Measurements from ENCODE around the gene TNFAIP3. TPM values are rescaled to one million over a fixed set of nuclear protein-coding genes. Genes with fewer than 3 reads are reported as not detected.

The TNFAIP3 gene
- total RNA-seq, 1 donor from 2014 or later, result 56.3 TPM

GRCh38 chr6:137823826-137824555, 43.1 kb upstream of the TNFAIP3 start:
- TF ChIP-seq CTCF (IDR thresholded peaks at IDR 0.05; ENCODE audit: insufficient read depth, low read length, poor library complexity, severe bottlenecking), result no peak
- no peak for DNase-seq (ENCODE audit: low read depth)
- Histone ChIP-seq H3K36me3 (ENCODE audit: control insufficient read depth, insufficient read depth, low read length) (no peaks in the 10 kb centered on the region), H3K4me3 (ENCODE audit: low read depth, low read length) (no peak overlapping the region), H3K27me3 (ENCODE audit: control insufficient read depth, insufficient read depth, low read length) (no peaks in the 10 kb centered on the region)

- DNase-seq (ENCODE audit: low read depth), result no peak
- H3K27me3 ChIP-seq (ENCODE audit: control insufficient read depth, insufficient read depth, low read length), result no peaks in the 10 kb centered on the region
- H3K4me3 ChIP-seq (ENCODE audit: low read depth, low read length), result no peak overlapping the region
- TF ChIP-seq CTCF (IDR thresholded peaks at IDR 0.05; ENCODE audit: insufficient read depth, low read length, poor library complexity, severe bottlenecking), result no peak
- no peaks in the 10 kb centered on the region for H3K36me3 ChIP-seq (ENCODE audit: control insufficient read depth, insufficient read depth, low read length)
Observed at GRCh38 chr6:137824556-137824879, 42.5 kb upstream of the TNFAIP3 start.

GRCh38 chr6:137824896-137825295, 42.2 kb upstream of the TNFAIP3 start:
- H3K4me3 ChIP-seq (ENCODE audit: low read depth, low read length), result no peak overlapping the region
- no peak for TF ChIP-seq CTCF (IDR thresholded peaks at IDR 0.05; ENCODE audit: insufficient read depth, low read length, poor library complexity, severe bottlenecking)
- no peak for DNase-seq (ENCODE audit: low read depth)
- H3K36me3 ChIP-seq (ENCODE audit: control insufficient read depth, insufficient read depth, low read length), result no peaks in the 10 kb centered on the region
- H3K27me3 ChIP-seq (ENCODE audit: control insufficient read depth, insufficient read depth, low read length), result no peaks in the 10 kb centered on the region

- Histone ChIP-seq H3K27me3 (ENCODE audit: control insufficient read depth, insufficient read depth, low read length) (no peaks in the 10 kb centered on the region), H3K4me3 (ENCODE audit: low read depth, low read length) (no peak overlapping the region), H3K36me3 (ENCODE audit: control insufficient read depth, insufficient read depth, low read length) (no peaks in the 10 kb centered on the region)
- DNase-seq (ENCODE audit: low read depth), result no peak
- no peak for TF ChIP-seq CTCF (IDR thresholded peaks at IDR 0.05; ENCODE audit: insufficient read depth, low read length, poor library complexity, severe bottlenecking)
Observed at GRCh38 chr6:137827411-137827940, 39.6 kb upstream of the TNFAIP3 start.

- no peak for TF ChIP-seq CTCF (IDR thresholded peaks at IDR 0.05; ENCODE audit: insufficient read depth, low read length, poor library complexity, severe bottlenecking)
- H3K27me3 ChIP-seq (ENCODE audit: control insufficient read depth, insufficient read depth, low read length), result no peaks in the 10 kb centered on the region
- H3K36me3 ChIP-seq (ENCODE audit: control insufficient read depth, insufficient read depth, low read length), result no peaks in the 10 kb centered on the region
- DNase-seq (ENCODE audit: low read depth), result no peak
- no peak overlapping the region for H3K4me3 ChIP-seq (ENCODE audit: low read depth, low read length)
Observed at GRCh38 chr6:137827977-137828810, 38.9 kb upstream of the TNFAIP3 start.
